ENCODE measurements around the gene MUSTN1. TPM values are rescaled to one million over a fixed set of nuclear protein-coding genes. Genes with fewer than 3 reads are reported as not detected.

The MUSTN1 gene
- total and polyA plus RNA-seq, 2 donors (not counting 3 experiments of a cell fraction or from before 2014, with no cell fraction given): 1.1 to 2.2 TPM

DNA sequence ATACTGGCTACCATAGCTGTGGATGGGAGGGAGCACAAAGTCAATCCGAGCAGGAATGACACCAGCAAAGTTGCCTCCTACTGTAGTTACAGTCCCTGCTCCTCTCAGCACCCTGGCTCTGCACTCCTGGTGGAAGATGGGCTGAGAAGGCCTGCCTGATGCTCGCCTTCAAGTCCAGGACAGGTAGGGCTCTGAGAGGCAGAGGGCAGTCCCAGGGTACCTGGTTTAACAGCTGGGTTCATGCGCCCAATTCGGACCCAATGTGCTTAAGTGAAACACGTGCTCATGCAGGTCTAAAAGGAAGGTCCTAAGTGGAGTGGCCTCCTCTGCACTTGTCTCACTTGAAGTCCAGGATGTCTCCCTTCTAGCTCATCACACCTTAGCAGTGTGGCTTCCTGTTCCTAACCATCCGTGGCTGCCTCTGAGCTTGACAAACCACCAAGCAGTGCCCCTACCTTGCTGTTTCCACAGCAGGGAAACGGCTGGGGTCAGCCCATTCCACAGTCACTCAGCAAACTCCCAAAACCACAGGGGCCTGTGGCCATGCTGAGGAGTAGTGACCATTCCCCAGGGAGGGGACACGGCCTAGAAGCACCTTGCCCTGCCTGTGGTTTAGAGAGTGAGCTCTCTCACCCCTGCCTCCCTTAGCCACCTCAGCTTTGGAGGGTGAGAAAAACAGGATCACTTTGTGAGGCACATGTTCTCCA is 3.9 kb upstream of the MUSTN1 start:
- POLR2A ChIA-PET: no interaction called here
- Histone ChIP-seq H4K20me1 (replicated peaks; ENCODE audit: control insufficient read depth, extremely low read depth, insufficient read depth, low read length) (no peaks in the 10 kb centered on the region), H2AFZ (ENCODE audit: low read depth, low read length) (no peak overlapping the region), H3K79me2 (ENCODE audit: control insufficient read depth, insufficient read depth, low read length) (no peaks in the 10 kb centered on the region), H3K4me1 (ENCODE audit: control insufficient read depth, extremely low read depth, insufficient read depth, low read length) (no peaks in the 10 kb centered on the region), H3K36me3 (ENCODE audit: control insufficient read depth in 2 of 2, extremely low read depth in 1 of 2, insufficient read depth in 2 of 2, low read length in 2 of 2) (peaks cover 0 to 5% of the 10 kb centered on the region in 2 experiments), H3K9me1 (replicated peaks; ENCODE audit: control insufficient read depth, extremely low read depth, insufficient read depth, low read length) (no peaks in the 10 kb centered on the region), H3K9me3 (replicated peaks; ENCODE audit: control insufficient read depth, insufficient read depth, low read length) (no peaks in the 10 kb centered on the region), H3K27me3 (ENCODE audit: control insufficient read depth in 2 of 2, insufficient read depth in 2 of 2, low read length in 2 of 2) (no peaks in the 10 kb centered on the region), H3K27ac (ENCODE audit: insufficient read depth, low read depth, low read length) (no peak overlapping the region), H3K4me2 (ENCODE audit: insufficient read depth, low read length) (no peak overlapping the region), H3K9ac (replicated peaks; ENCODE audit: extremely low read depth, insufficient read depth, low read length) (no peak overlapping the region), H3K4me3 (replicated peaks in 1 of 3; ENCODE audit: insufficient read depth in 1 of 3, low read depth in 1 of 3, low read length in 3 of 3) (no peak overlapping the region)
- dilution Hi-C loops (cut with MboI; ENCODE audit: extremely low pct_ligation_motif_present, low sequenced_read_pairs): no loop called here
- DNase-seq (ENCODE audit: low read depth, low spot score) (no peak), FAIRE-seq (no peak)
- intact Hi-C loops (cut with micrococcal nuclease): no loop called here
- BruUV-seq (replicated peaks): no TSS peak
- CTCF ChIA-PET: interaction anchor here (1.6 to 2.8 kb wide), 3 partner anchors 17 to 40 kb away, joined by 4 to 10 read pairs (median 7); no protein-coding TSS in a partner anchor
- no peak for TF ChIP-seq GATA2 (IDR thresholded peaks at IDR 0.05; ENCODE audit: insufficient read depth, insufficient read length, low read depth, low read length)
- TF ChIP-seq, protein P1, sequence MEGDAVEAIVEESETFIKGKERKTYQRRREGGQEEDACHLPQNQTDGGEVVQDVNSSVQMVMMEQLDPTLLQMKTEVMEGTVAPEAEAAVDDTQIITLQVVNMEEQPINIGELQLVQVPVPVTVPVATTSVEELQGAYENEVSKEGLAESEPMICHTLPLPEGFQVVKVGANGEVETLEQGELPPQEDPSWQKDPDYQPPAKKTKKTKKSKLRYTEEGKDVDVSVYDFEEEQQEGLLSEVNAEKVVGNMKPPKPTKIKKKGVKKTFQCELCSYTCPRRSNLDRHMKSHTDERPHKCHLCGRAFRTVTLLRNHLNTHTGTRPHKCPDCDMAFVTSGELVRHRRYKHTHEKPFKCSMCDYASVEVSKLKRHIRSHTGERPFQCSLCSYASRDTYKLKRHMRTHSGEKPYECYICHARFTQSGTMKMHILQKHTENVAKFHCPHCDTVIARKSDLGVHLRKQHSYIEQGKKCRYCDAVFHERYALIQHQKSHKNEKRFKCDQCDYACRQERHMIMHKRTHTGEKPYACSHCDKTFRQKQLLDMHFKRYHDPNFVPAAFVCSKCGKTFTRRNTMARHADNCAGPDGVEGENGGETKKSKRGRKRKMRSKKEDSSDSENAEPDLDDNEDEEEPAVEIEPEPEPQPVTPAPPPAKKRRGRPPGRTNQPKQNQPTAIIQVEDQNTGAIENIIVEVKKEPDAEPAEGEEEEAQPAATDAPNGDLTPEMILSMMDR (IDR thresholded peaks at IDR 0.05; ENCODE audit: extremely low read depth in 1 of 2, insufficient read depth in 1 of 2, low read depth in 1 of 2, low read length in 2 of 2): no peak
- no peak for TF ChIP-seq MYC (IDR thresholded peaks at IDR 0.05; ENCODE audit: low read depth, low read length)
- TF ChIP-seq, protein P2, sequence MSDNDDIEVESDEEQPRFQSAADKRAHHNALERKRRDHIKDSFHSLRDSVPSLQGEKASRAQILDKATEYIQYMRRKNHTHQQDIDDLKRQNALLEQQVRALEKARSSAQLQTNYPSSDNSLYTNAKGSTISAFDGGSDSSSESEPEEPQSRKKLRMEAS (IDR thresholded peaks at IDR 0.05; ENCODE audit: insufficient read depth, insufficient read length): no peak
- TF ChIP-seq FOS (IDR thresholded peaks at IDR 0.05; ENCODE audit: borderline replicate concordance, insufficient read depth, low read length): no peak
- TF ChIP-seq POLR2A (IDR thresholded peaks at IDR 0.05; ENCODE audit: low read depth, low read length): no peak
- no peak for TF ChIP-seq POLR2AphosphoS5 (IDR thresholded peaks at IDR 0.05; ENCODE audit: insufficient read depth, low read depth, low read length)
- no peak for TF ChIP-seq EZH2 (IDR thresholded peaks at IDR 0.05; ENCODE audit: borderline replicate concordance, low read depth, low read length, severe bottlenecking)
- no peak for TF ChIP-seq JUN (IDR thresholded peaks at IDR 0.05; ENCODE audit: borderline replicate concordance, insufficient read depth, insufficient read length, low read depth)
